GM19452 (cell line): ENCODE data around the gene INTS3.

Source experiments
- ATAC-seq: cut with Tn5 transposase; IDR thresholded peaks from one replicate; pipeline ENCODE4 v1.9.1; 2021; ENCODE audit not compliant: unreplicated experiment

The INTS3 gene, protein sequence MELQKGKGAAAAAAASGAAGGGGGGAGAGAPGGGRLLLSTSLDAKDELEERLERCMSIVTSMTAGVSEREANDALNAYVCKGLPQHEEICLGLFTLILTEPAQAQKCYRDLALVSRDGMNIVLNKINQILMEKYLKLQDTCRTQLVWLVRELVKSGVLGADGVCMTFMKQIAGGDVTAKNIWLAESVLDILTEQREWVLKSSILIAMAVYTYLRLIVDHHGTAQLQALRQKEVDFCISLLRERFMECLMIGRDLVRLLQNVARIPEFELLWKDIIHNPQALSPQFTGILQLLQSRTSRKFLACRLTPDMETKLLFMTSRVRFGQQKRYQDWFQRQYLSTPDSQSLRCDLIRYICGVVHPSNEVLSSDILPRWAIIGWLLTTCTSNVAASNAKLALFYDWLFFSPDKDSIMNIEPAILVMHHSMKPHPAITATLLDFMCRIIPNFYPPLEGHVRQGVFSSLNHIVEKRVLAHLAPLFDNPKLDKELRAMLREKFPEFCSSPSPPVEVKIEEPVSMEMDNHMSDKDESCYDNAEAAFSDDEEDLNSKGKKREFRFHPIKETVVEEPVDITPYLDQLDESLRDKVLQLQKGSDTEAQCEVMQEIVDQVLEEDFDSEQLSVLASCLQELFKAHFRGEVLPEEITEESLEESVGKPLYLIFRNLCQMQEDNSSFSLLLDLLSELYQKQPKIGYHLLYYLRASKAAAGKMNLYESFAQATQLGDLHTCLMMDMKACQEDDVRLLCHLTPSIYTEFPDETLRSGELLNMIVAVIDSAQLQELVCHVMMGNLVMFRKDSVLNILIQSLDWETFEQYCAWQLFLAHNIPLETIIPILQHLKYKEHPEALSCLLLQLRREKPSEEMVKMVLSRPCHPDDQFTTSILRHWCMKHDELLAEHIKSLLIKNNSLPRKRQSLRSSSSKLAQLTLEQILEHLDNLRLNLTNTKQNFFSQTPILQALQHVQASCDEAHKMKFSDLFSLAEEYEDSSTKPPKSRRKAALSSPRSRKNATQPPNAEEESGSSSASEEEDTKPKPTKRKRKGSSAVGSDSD

DNA sequence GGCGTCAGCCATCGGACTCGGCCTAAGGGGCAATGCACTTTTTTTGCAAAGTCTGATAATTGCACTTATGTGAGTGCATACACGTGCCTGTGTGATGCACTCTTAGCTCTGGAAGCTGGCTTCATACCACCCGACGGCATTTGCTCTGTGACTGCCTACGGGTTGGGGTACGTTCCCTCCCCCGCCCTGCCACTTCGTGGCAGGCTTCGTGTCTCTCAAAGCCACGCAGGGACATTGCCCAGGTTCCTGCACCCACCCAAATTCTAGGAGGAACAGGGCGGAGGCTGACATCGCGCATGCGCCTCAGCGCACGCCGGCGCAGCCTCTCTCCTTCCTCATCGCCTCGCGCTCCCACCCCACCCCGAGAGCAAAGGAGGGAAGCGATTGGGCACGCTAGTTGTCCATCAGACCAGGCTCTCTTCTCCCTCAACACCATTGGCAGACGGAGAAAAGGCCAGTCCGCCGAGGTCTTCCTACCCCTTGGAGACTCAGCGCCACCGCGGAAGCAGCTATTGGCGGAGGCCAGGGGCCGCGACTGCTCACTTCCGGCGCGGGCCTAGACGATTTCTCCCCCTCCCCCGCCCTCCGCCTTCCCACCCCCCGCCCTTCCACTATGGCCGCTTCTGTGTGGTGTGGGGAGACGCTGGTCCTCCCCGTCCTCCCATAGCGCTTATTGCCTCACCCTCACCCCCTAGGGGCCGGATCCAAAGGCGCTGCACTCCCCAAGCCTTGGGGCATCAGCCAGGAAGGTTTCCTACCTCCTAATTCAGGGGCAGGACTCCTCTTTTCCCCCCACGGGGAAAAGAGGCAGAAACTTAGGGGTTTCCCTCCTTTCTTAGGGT, at the start of gene INTS3:
Gene INTS3 (plus strand): TSS at position 588 of the 842 bp plus-strand sequence. CDS start 585 bp downstream, outside the sequence.
- peak; percentile 94 for ATAC-seq

DNA sequence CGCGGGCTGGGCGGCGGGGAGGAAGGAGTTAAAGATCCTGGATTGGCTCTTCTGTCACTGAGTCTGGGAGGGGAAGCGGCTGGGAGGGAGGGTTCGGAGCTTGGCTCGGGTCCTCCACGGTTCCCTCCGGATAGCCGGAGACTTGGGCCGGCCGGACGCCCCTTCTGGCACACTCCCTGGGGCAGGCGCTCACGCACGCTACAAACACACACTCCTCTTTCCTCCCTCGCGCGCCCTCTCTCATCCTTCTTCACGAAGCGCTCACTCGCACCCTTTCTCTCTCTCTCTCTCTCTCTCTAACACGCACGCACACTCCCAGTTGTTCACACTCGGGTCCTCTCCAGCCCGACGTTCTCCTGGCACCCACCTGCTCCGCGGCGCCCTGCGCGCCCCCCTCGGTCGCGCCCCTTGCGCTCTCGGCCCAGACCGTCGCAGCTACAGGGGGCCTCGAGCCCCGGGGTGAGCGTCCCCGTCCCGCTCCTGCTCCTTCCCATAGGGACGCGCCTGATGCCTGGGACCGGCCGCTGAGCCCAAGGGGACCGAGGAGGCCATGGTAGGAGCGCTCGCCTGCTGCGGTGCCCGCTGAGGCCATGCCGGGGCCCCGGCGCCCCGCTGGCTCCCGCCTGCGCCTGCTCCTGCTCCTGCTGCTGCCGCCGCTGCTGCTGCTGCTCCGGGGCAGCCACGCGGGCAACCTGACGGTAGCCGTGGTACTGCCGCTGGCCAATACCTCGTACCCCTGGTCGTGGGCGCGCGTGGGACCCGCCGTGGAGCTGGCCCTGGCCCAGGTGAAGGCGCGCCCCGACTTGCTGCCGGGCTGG, 49.1 kb upstream of the INTS3 start, which contains the start of gene NPR1:
Gene NPR1 (plus strand): TSS at position 170 of the 818 bp plus-strand sequence. CDS start 421 bp downstream, at position 591.
- no peak for ATAC-seq

GRCh38 chr1:153679337-153680119, 48.3 kb upstream of the INTS3 start:
- ATAC-seq, result no peak

DNA sequence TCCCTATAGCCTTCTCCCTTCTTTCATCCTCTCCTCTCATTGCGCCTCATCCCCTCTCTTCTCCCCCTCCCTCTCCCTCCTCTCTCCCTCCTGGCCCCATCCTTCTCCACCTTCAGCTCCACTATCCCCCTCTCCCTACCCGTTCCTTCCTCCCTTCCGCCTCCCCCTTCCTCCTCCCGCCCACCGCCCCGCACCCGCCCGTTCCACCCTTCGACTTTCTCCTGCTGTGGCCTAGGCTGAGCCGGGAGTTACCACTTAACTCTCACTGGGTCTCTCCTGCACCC, 47.8 kb upstream of the INTS3 start:
- no peak for ATAC-seq

- ATAC-seq, result no peak
These were observed 45.1 kb upstream of the INTS3 start for GRCh38 chr1:153682730-153683129.

DNA sequence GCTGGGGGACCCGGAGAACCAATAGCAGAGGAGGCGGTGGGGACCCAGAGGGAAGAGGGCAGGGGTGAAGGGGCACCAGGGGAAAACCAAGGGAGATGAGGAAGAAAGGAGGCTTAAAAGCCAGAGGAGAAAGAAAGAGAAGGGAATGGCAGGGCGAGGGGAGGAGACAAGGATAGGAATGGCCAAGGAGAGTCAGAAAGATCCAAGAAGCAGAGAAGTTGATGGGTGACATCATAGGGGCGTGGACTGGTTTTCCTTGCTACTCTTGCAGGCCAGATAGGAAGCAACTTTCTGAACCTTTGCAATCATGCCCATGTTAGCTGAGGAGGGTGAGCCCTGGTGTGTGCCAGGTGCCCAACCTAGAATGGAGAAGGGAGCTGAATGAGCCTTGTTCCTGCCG, 44.0 kb upstream of the INTS3 start:
- no peak for ATAC-seq

- no peak for ATAC-seq
These were observed 43.0 kb upstream of the INTS3 start for GRCh38 chr1:153684892-153685291.

DNA sequence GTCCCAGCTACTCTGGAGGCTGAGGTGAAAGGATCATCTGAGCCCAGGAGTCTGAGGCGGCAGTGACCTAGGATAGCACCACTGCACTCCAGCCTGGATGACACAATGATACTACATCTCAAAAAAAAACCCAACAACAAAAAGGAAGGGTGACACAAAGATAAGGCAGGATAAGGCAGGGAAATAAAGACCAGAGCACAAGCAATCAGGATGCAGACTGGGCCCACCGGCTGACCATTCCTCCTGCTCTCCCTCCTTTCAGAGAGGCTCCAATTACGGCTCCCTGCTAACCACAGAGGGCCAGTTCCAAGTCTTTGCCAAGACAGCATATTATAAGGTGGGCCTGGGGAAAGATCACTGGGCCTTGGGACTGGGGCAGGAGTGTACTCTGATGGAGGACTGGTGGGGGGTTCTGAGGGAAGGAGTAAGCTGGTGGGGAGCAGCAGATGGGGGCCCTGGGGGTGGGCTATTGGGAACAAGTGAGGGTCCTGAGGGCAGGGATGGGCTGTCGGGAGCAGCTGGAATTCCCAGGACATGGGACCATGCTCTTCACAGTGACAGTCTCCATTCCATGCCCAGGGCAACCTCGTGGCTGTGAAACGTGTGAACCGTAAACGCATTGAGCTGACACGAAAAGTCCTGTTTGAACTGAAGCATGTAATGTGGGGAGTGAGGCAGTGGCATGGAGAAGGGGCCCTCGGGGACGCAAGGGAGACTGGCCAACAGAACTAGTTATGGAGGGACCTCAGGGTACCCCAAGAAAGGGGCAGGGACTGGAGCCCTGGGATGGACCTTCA, 42.1 kb upstream of the INTS3 start:
- ATAC-seq, result no peak

DNA sequence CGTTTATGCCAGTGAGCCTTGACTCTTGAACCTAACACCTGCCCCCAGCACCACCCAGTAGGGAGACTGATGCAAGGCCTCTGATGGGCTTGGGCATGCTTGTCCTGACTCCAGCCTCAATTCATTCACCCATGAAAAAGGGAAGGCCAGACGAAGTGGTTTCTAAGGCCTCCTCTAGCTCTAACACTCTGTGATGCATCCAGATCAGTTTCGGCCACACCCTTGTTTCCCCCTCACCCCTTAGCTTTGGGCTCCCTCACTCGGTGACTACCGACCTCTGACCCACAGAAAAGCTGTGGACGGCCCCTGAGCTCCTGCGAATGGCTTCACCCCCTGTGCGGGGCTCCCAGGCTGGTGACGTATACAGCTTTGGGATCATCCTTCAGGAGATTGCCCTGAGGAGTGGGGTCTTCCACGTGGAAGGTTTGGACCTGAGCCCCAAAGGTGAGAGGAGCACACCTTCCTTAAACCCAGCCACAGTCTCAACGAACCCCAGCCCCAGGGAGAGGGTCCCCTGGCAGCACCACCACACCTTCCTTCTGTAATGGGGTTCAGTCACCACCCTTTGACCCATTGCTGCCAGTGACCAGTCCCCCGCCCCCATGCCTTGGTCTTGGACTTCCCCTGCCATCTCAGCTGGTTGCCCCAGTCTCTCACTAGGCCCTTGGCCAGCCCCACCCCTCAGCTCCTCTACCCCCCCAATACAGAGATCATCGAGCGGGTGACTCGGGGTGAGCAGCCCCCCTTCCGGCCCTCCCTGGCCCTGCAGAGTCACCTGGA, 40.3 kb upstream of the INTS3 start:
- no peak for ATAC-seq

DNA sequence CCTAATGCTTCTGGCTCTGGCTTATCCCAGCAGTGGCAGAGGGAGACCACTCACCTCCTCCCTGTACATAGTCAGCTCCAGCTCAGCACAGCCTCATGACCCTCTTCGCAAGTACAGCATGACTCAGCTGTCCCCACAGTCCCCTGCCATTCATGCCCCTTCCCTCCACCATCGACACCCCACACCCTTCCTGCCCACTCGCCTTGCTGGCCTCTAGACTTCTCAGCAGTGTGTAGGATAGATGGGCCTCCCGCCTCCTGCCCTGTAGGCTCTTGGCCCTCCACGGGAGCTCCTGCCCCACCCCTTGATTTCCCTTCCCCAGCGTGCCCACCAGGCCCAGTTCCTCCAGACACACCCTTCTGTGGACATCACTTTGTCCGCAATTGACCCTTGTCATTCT, 39.6 kb upstream of the INTS3 start:
- ATAC-seq, result no peak

DNA sequence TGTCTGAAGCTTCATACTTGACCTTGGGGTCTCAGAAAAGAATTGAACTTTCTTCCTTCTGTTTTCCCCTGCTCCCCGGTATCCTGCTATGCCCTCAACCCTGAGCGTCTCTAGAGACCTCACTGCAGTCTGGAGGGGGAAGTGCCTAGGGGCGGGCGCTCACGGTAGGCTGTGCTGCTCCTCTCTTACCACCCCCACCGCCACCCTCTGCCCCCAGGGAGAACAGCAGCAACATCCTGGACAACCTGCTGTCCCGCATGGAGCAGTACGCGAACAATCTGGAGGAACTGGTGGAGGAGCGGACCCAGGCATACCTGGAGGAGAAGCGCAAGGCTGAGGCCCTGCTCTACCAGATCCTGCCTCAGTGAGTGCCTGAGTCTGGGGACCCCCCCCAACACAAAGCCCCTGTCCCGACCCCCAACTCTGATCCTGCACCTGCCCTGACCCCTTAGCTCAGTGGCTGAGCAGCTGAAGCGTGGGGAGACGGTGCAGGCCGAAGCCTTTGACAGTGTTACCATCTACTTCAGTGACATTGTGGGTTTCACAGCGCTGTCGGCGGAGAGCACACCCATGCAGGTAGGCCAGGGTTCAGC, 39.0 kb upstream of the INTS3 start:
- ATAC-seq, result no peak

GRCh38 chr1:153693466-153693865, 34.4 kb upstream of the INTS3 start:
- no peak for ATAC-seq

- no peak for ATAC-seq
These were observed 31.1 kb upstream of the INTS3 start for GRCh38 chr1:153696741-153697140.

GRCh38 chr1:153697191-153698019, 30.4 kb upstream of the INTS3 start:
- no peak for ATAC-seq

GRCh38 chr1:153698020-153698922, 29.6 kb upstream of the INTS3 start:
- no peak for ATAC-seq
